Muscle of leg (tissue), 11 donors: ENCODE results near the gene WFDC12. TPM values are rescaled to one million over a fixed set of nuclear protein-coding genes. Genes with fewer than 3 reads are reported as not detected.

ENCODE experiments used
- DNase-seq: peaks from one replicate; pipeline ENCODE4 v3.0.0; 2013
- H3K27ac ChIP-seq: one replicate; pipeline ENCODE4 v1.5.1; 2013; ENCODE audit warnings: mild to moderate bottlenecking, low read length, control low read depth
- H3K27me3 ChIP-seq: one replicate; pipeline ENCODE4 v1.6.1; 2013; ENCODE audit warnings: low read length; ENCODE audit not compliant: control insufficient read depth, insufficient read depth
- H3K36me3 ChIP-seq: one replicate; pipeline ENCODE4 v1.6.1; 2013; ENCODE audit warnings: low read length; ENCODE audit not compliant: control insufficient read depth, insufficient read depth
- H3K4me1 ChIP-seq: one replicate; pipeline ENCODE4 v1.6.1; 2013; ENCODE audit warnings: low read length; ENCODE audit not compliant: control insufficient read depth, insufficient read depth
- H3K4me3 ChIP-seq: one replicate; pipeline ENCODE4 v1.5.1; 2013; ENCODE audit warnings: low read length, control low read depth
- H3K9me3 ChIP-seq: replicated peaks from 2 replicates; pipeline ENCODE4 v1.6.1; 2013; ENCODE audit warnings: low read depth, low read length; ENCODE audit not compliant: control insufficient read depth
- WGBS: methylation state at CpG from one replicate; pipeline ENCODE4 v1.1.5; 2013; ENCODE audit warnings: missing lambda C conversion rate; ENCODE audit not compliant: insufficient coverage; 5-methylcytosine and 5-hydroxymethylcytosine counted together
- polyA plus RNA-seq, 8 donors: library from polyadenylated mRNA; unstranded; fragments of 120-200 nt; gene quantifications; one replicate each; pipeline versions ENCODE4 v1.2.1 to v1.2.3, GENCODE V29; 2013; ENCODE audit warnings: inconsistent platforms in 1 of 8, low replicate concordance in 1 of 8; ENCODE audit not compliant: insufficient read length in 8 of 8, insufficient read depth in 1 of 8
- total RNA-seq: library from RNA; stranded (reverse); fragments of 120-200 nt; gene quantifications from one replicate; pipeline ENCODE4 v1.2.4, GENCODE V29; 2013

Gene WFDC12
- total and polyA plus RNA-seq, 9 donors: not detected

DNA sequence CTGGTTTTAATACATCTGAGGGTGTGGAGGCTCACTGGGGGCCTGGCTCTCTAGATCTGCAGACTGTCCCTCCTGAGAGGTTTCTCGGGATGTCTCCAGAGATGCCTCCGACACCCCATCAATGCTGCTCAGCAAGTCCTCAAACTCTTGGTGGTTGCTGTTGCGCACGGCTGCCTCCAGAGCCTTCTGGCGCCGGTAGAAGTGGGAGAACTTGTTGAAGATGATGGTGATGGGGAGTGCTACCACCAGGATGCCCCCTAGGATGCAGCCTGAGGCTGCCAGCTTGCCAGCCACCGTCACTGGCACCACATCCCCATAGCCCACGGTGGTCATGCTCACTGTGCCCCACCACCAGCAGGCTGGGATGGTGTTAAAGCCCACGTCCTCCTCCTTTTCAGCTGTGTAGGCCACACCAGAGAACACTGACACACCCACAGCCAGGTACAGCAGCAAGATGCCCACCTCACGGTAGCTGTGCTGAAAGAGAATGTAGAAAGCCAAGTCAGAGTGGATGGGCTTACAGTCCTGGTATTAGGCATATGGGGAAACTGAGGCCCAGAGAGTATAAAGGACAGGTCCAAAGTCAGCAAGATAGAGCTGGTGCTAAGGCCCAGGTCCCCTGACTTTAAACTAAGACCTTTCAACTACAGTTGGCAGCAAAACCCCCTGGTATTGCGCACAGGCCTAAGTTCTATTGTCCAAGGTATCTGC is 29.2 kb downstream of the WFDC12 start:
- H3K4me3 ChIP-seq: no peak overlapping the region
- WGBS: 98% methylated on average over 9 of the region's 11 CpGs

DNA sequence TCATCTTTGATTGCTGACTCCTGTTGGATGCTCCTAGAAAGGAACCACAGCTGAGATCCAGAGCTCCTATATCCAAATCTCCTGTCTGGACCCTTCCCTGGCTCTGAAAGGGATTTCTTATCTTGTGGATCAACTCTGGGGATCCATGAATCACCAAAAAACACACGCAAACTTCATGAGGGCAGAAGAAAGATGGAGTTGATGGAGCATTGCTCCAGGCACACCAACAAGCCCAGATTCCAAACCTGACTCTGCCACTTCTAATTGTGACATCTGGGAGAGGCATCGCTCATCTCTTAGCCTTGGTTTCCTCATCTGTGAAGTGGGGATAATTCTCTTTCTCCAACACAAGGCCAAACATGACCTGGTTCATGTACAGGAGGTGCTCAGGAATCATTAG is 30.1 kb downstream of the WFDC12 start:
- H3K4me1 ChIP-seq: no peaks in the 10 kb centered on the region
- peaks cover 31% of the 10 kb centered on the region for H3K27me3 ChIP-seq
- H3K9me3 ChIP-seq: no peaks in the 10 kb centered on the region
- no peak overlapping the region for H3K4me3 ChIP-seq
- no peak overlapping the region for H3K27ac ChIP-seq
- no peaks in the 10 kb centered on the region for H3K36me3 ChIP-seq
- WGBS: no CpG with 5 or more reads among the region's 2 CpGs
- DNase-seq: no peak

More for the DNA sequence above, 29.2 kb downstream of the WFDC12 start:
- no peak for DNase-seq
- no peaks in the 10 kb centered on the region for H3K36me3 ChIP-seq
- no peaks in the 10 kb centered on the region for H3K9me3 ChIP-seq
- peaks cover 39% of the 10 kb centered on the region for H3K27me3 ChIP-seq
- no peak overlapping the region for H3K27ac ChIP-seq
- H3K4me1 ChIP-seq: no peaks in the 10 kb centered on the region

DNA sequence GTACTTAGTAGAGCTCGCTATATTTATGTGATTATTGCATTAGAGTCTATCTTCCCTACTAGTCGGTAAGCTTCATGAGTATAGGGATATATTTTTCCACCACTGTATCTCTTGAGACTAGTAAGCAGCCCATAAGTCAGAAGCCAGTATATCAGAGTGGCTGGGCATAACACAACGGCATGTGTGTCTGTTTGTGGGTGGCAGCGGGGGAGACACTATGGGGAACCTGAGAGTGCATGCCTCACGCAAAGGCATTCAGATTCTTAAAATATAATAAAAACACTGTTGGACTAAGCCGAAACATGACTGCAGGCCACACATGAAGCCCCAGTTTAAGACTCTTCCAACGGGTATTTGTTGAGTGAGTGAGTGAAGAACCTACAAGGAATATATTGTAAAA is 31.4 kb downstream of the WFDC12 start:
- Histone ChIP-seq H3K27ac (no peak overlapping the region), H3K4me3 (no peak overlapping the region), H3K27me3 (peaks cover 18% of the 10 kb centered on the region), H3K9me3 (no peaks in the 10 kb centered on the region), H3K4me1 (peaks cover 3% of the 10 kb centered on the region), H3K36me3 (no peaks in the 10 kb centered on the region)
- no CpG with 5 or more reads among the region's 7 CpGs for WGBS
- DNase-seq: no peak

GRCh38 chr20:45091366-45091765 is 32.9 kb downstream of the WFDC12 start:
- 80% methylated on average over 1 of the region's 3 CpGs for WGBS
- H3K36me3 ChIP-seq: no peaks in the 10 kb centered on the region
- peaks cover 5% of the 10 kb centered on the region for H3K4me1 ChIP-seq
- no peak overlapping the region for H3K27ac ChIP-seq
- DNase-seq: no peak
- no peaks in the 10 kb centered on the region for H3K9me3 ChIP-seq
- H3K4me3 ChIP-seq: no peak overlapping the region
- peaks cover 6% of the 10 kb centered on the region for H3K27me3 ChIP-seq

DNA sequence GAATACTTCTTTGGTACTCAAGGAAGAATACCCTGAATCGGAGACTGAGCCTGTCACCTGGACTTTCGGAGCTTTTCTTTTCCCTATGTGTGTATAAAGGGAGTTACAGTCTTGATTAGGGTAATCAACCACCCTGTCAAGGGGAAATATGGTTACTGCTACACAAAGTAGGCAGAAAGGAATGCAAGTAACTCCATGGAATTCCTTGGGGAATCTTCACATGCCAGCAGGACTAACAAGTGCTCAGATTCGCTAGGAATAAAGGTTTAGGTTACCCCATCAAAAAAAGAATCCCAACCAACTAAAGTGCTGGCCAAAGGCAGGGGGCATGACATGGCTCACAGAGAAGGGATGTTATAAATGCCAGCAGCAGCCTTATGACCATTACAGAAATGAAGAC is 33.8 kb downstream of the WFDC12 start:
- Histone ChIP-seq H3K36me3 (no peaks in the 10 kb centered on the region), H3K4me3 (no peak overlapping the region), H3K27me3 (no peaks in the 10 kb centered on the region), H3K27ac (no peak overlapping the region), H3K9me3 (no peaks in the 10 kb centered on the region), H3K4me1 (peaks cover 5% of the 10 kb centered on the region)
- WGBS: no CpG with 5 or more reads among the region's 3 CpGs
- DNase-seq: no peak

- Histone ChIP-seq H3K36me3 (no peaks in the 10 kb centered on the region), H3K9me3 (no peaks in the 10 kb centered on the region), H3K27me3 (no peaks in the 10 kb centered on the region), H3K27ac (no peak overlapping the region), H3K4me1 (peaks cover 5% of the 10 kb centered on the region), H3K4me3 (no peak overlapping the region)
- peak; percentile 9 for DNase-seq
- WGBS: 50% methylated on average over 1 of the region's 7 CpGs
Measured at GRCh38 chr20:45088247-45088646, 36.0 kb downstream of the WFDC12 start.

DNA sequence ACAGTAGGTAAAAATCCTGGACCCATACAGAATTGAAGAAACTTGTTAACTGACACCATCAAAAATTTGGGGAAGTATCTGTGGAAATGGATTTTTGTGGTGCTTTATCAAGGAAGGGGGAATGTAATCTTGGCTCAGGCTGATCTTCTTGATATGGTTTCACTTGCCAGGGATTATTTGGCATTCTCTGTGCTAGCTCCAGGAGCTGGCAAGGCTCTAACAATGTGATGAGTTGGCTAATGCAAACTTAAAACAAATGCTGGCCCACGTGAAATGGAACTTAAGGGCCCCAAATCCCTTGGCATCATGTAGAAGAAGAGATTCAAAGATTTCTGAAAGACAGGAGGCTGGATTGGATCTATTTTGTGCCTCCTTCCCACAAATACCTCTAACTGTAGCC is 36.5 kb downstream of the WFDC12 start:
- no CpG with 5 or more reads among the region's 1 CpG for WGBS
- DNase-seq: peak; percentile 8

GRCh38 chr20:45087097-45087790 is 37.0 kb downstream of the WFDC12 start:
- no CpG with 5 or more reads among the region's 3 CpGs for WGBS
- Histone ChIP-seq H3K4me1 (peaks cover 5% of the 10 kb centered on the region), H3K27me3 (no peaks in the 10 kb centered on the region), H3K36me3 (peaks cover 3% of the 10 kb centered on the region), H3K27ac (no peak overlapping the region), H3K4me3 (no peak overlapping the region), H3K9me3 (peaks cover 8% of the 10 kb centered on the region)
- no peak for DNase-seq

More for the DNA sequence above, 36.5 kb downstream of the WFDC12 start:
- H3K9me3 ChIP-seq: peaks cover 3% of the 10 kb centered on the region
- no peaks in the 10 kb centered on the region for H3K36me3 ChIP-seq
- no peaks in the 10 kb centered on the region for H3K27me3 ChIP-seq
- H3K4me3 ChIP-seq: no peak overlapping the region
- peaks cover 5% of the 10 kb centered on the region for H3K4me1 ChIP-seq
- H3K27ac ChIP-seq: no peak overlapping the region

DNA sequence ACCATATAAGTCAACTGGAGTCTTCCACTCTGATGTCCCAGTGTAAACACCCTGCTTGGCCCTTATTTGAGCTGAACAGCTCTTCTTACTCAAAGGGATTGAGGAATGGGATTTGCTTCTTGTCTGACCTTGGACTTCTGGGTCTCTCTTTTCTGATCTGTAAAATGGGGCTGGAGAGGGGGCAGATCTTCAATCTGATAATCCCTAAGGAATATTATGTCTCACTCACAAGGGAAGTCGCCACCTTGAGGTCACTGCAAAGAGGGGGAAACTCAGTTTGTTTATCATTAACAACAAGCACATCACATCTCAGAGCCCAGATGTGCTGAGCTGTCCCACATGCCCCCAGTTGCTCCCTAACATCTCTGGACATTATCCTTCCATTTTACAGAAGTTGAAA is 38.4 kb downstream of the WFDC12 start:
- no peak for DNase-seq
- Histone ChIP-seq H3K9me3 (peaks cover 8% of the 10 kb centered on the region), H3K27ac (no peak overlapping the region), H3K36me3 (peaks cover 6% of the 10 kb centered on the region), H3K4me1 (peaks cover 5% of the 10 kb centered on the region), H3K27me3 (no peaks in the 10 kb centered on the region), H3K4me3 (no peak overlapping the region)
- 100% methylated on average over 1 of the region's 1 CpG for WGBS

- H3K27me3 ChIP-seq: no peaks in the 10 kb centered on the region
- whole genome bisulfite sequencing: no CpG with 5 or more reads among the region's 2 CpGs
- H3K27ac ChIP-seq: no peak overlapping the region
- H3K4me1 ChIP-seq: peaks cover 5% of the 10 kb centered on the region
- H3K4me3 ChIP-seq: no peak overlapping the region
- DNase-seq: no peak
- peaks cover 8% of the 10 kb centered on the region for H3K9me3 ChIP-seq
- H3K36me3 ChIP-seq: peaks cover 6% of the 10 kb centered on the region
Measured at GRCh38 chr20:45085289-45085688, 39.0 kb downstream of the WFDC12 start.
